SU-DHL-6 (cell line): ENCODE results near the gene SLC22A23.
A peak's percentile ranks its signal among the peaks of the same experiment; 100 is the strongest.

ENCODE experiments used
- H2AFZ ChIP-seq: fragments of 200-600 bp; sonication (generic); 2 replicates; pipeline ENCODE4 v1.6.1; 2014; ENCODE audit warnings: low read depth, mild to moderate bottlenecking, moderate library complexity, mixed read lengths, antibody characterized with exemption, low read length; ENCODE audit not compliant: severe bottlenecking
- H3F3A ChIP-seq: fragments of 200-600 bp; shearing (Covaris generic); 2 replicates; pipeline ENCODE4 v1.6.0; 2016; ENCODE audit warnings: antibody characterized with exemption, mild to moderate bottlenecking; ENCODE audit not compliant: insufficient read depth
- H3K27ac ChIP-seq: fragments of 200-600 bp; sonication (generic); 2 replicates; pipeline ENCODE4 v1.5.1; 2016; ENCODE audit warnings: low read depth, mild to moderate bottlenecking, low read length, moderate library complexity, mixed read lengths
- H3K27me3 ChIP-seq: fragments of 200-600 bp; sonication (generic), shearing (Covaris generic); 2 replicates; pipeline ENCODE4 v1.6.0; 2014; ENCODE audit warnings: mild to moderate bottlenecking, low read length
- H3K36me3 ChIP-seq: fragments of 200-600 bp; sonication (generic); 2 replicates; pipeline ENCODE4 v1.6.1; 2014; ENCODE audit warnings: mild to moderate bottlenecking, low read length, mixed read lengths
- H3K4me2 ChIP-seq: fragments of 300-600, 200-600 bp; shearing (Covaris generic), sonication (generic); 2 replicates; pipeline ENCODE4 v1.6.0; 2014; ENCODE audit warnings: low read length, low read depth, mild to moderate bottlenecking; ENCODE audit not compliant: poor library complexity, severe bottlenecking
- H3K4me3 ChIP-seq: fragments of 200-600 bp; sonication (generic); 2 replicates; pipeline ENCODE4 v1.5.1; 2014; ENCODE audit warnings: antibody characterized with exemption, low read length, mild to moderate bottlenecking, mixed read lengths; ENCODE audit not compliant: insufficient read depth, poor library complexity, severe bottlenecking
- H3K79me2 ChIP-seq: fragments of 200-600 bp; sonication (generic); 2 replicates; pipeline ENCODE4 v1.6.1; 2014; ENCODE audit warnings: mild to moderate bottlenecking, low read length, moderate library complexity; ENCODE audit not compliant: insufficient read depth
- H3K9ac ChIP-seq: fragments of 200-600 bp; sonication (generic); 2 replicates; pipeline ENCODE4 v1.7.0; 2014; ENCODE audit warnings: mild to moderate bottlenecking, low read length
- H3K9me2 ChIP-seq: fragments of 200-600 bp; sonication (generic); replicated peaks from 2 replicates; pipeline ENCODE4 v1.6.1; 2014; ENCODE audit warnings: low read length; ENCODE audit not compliant: insufficient read depth
- H3K9me3 ChIP-seq: fragments of 200-600 bp; sonication (generic); 2 replicates; pipeline ENCODE4 v1.6.1; 2014; ENCODE audit warnings: low read length, mixed read lengths; ENCODE audit not compliant: insufficient read depth
- H4K20me1 ChIP-seq: fragments of 200-600 bp; sonication (generic); 2 replicates; pipeline ENCODE4 v1.6.1; 2014; ENCODE audit warnings: low read depth, mild to moderate bottlenecking, antibody characterized with exemption, low read length, moderate library complexity, mixed read lengths
- CTCF ChIP-seq: fragments of 200-600 bp; sonication (generic); IDR thresholded peaks from one replicate; pipeline ENCODE4 v1.5.1; 2017; ENCODE audit warnings: antibody characterized with exemption, mild to moderate bottlenecking, low read length, moderate library complexity; ENCODE audit not compliant: insufficient read depth, poor library complexity, severe bottlenecking
- EZH2phosphoT487 ChIP-seq: fragments of 200-600 bp; sonication (generic), shearing (Covaris generic); conservative IDR thresholded peaks from 2 replicates; pipeline ENCODE4 v1.6.1; 2018; ENCODE audit warnings: mild to moderate bottlenecking, antibody characterized with exemption, low read length, moderate library complexity, mixed read lengths

The SLC22A23 gene

DNA sequence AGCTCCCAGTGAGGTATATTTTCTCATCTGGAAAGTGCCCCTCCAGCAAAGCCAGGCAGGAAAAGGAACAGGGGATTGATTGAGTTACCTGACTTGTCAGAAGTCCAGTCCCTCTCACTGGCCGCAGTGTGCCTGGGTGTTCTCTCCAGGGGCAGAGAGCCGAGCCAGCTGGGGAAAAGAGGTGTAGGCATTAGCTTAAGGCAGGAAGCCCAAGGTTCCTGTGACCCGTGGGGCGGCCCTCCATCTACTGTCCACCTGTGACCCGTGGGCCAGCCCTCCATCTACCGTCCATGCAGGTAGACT is 195.4 kb downstream of the SLC22A23 start:
- Histone ChIP-seq H3F3A (no peaks in the 10 kb centered on the region), H3K27me3 (no peaks in the 10 kb centered on the region), H3K9ac (no peak overlapping the region; the same call in 1 of the 2 replicates), H2AFZ (no peak overlapping the region), H3K4me3 (no peak overlapping the region), H4K20me1 (peaks cover 4% of the 10 kb centered on the region; the same call in 1 of the 2 replicates), H3K4me2 (peak overlapping the region; percentile 57), H3K9me2 (no peaks in the 10 kb centered on the region), H3K9me3 (no peaks in the 10 kb centered on the region), H3K36me3 (0 out of 2 replicates have a peak, but pooled peaks cover 2% of the 10 kb centered on the region), H3K27ac (no peak overlapping the region), H3K79me2 (peaks cover 76% of the 10 kb centered on the region)
- no peak for TF ChIP-seq EZH2phosphoT487
- no peak for TF ChIP-seq CTCF

DNA sequence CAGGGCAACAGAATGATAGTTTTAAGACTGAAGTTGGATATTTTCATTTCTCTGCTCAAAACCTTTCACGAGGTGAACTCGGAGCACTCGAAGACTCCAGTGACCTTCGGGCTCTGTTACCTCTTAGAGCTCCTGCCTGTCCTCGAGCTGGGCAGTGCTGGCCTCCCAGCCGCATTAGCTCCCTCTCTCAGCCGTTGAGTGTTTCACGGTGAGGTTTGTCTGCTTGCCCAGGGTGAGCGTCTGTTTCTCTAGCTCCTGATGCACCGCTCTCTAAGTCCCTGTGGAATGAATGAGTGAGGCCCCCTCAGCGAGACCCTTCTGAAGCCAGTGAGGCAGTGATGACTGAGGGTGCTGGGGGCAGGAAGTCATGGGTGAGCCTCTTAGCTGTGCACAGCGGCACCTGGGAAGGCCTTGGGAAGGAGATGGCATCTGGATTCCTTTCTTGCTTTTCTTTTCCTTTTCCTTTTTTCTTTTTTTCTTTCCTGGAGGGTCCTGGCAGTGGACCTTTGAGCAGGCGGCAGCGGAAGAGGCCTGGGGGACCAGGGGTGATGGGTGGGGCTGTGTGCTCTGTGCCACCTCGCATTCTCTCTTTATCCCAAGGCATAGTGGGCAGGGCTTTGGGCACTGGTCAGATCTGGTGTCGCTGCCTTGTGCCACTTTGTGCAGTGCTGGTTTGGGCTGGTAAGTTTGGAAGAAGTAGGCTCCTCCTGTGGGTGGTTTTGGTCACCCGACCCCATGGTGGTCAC is 195.9 kb downstream of the SLC22A23 start:
- Histone ChIP-seq H3K9me3 (no peaks in the 10 kb centered on the region), H3K4me2 (peak overlapping the region; percentile 57), H3K79me2 (peaks cover 71% of the 10 kb centered on the region), H3K9ac (peak overlapping the region; percentile 8; the same call in 1 of the 2 replicates), H4K20me1 (peaks cover 4% of the 10 kb centered on the region; the same call in 1 of the 2 replicates), H3K36me3 (0 out of 2 replicates have a peak, but pooled peaks cover 2% of the 10 kb centered on the region), H2AFZ (no peak overlapping the region), H3K4me3 (no peak overlapping the region), H3K27me3 (no peaks in the 10 kb centered on the region), H3K27ac (no peak overlapping the region), H3F3A (no peaks in the 10 kb centered on the region), H3K9me2 (no peaks in the 10 kb centered on the region)
- TF ChIP-seq CTCF (no peak), EZH2phosphoT487 (no peak)

DNA sequence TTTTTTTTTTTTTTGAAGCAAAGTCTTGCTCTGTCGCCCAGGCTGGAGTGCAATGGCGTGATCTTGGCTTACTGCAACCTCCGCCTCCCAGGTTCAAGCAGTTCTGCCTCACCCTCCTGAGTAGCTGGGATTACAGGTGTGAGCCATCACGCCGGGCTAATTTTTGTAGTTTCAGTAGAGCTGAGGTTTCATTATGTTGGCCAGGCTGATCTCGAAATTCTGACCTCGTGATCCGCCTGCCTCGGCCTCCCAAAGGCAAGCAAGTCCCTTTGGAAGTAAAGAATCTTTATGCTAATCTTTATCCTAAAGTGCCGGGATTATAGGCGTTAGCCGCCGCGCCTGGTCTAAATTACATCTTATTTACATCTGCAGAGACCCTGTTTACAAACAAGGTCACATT is 196.6 kb downstream of the SLC22A23 start:
- Histone ChIP-seq H3K36me3 (0 out of 2 replicates have a peak, but pooled peaks cover 2% of the 10 kb centered on the region), H3K9ac (peak overlapping the region; percentile 8), H3K27me3 (no peaks in the 10 kb centered on the region), H3F3A (no peaks in the 10 kb centered on the region), H3K9me2 (no peaks in the 10 kb centered on the region), H3K4me3 (no peak overlapping the region), H3K27ac (no peak overlapping the region), H4K20me1 (peaks cover 4% of the 10 kb centered on the region; the same call in 1 of the 2 replicates), H2AFZ (no peak overlapping the region), H3K79me2 (peaks cover 64% of the 10 kb centered on the region), H3K9me3 (no peaks in the 10 kb centered on the region), H3K4me2 (peak overlapping the region; percentile 57)
- TF ChIP-seq CTCF = no peak
- TF ChIP-seq EZH2phosphoT487 = no peak
